DMS79 (cell line): ENCODE measurements around the gene AFF4.
"Not testable (repeated sequence)": the region's sequence is repeated elsewhere in the genome, so short reads cannot be mapped to it uniquely, and the experiment has no call there.

ENCODE experiments used
- DNase-seq: peaks from one replicate; lab custom pipeline; 2025; lab: John Stamatoyannopoulos, UW

AFF4 gene

GRCh38 chr5:132956166-132956799, 7.2 kb downstream of the AFF4 start:
- DNase-seq, result not testable (repeated sequence)

GRCh38 chr5:132953710-132954109, 9.7 kb downstream of the AFF4 start:
- no peak for DNase-seq

GRCh38 chr5:132952829-132953228, 10.6 kb downstream of the AFF4 start:
- no peak for DNase-seq

- DNase-seq, result no peak
These were observed 11.5 kb downstream of the AFF4 start for GRCh38 chr5:132951897-132952296.

GRCh38 chr5:132949136-132949535, 14.3 kb downstream of the AFF4 start:
- no peak for DNase-seq

GRCh38 chr5:132947671-132948070, 15.8 kb downstream of the AFF4 start:
- no peak for DNase-seq

- not testable (repeated sequence) for DNase-seq
These were observed 18.1 kb downstream of the AFF4 start for GRCh38 chr5:132945315-132945714.

- no peak for DNase-seq
These were observed 19.9 kb downstream of the AFF4 start for GRCh38 chr5:132943362-132944022.

GRCh38 chr5:132941331-132941730, 22.1 kb downstream of the AFF4 start:
- DNase-seq, result no peak

GRCh38 chr5:132928062-132928407, 35.4 kb downstream of the AFF4 start:
- no peak for DNase-seq

GRCh38 chr5:132927355-132928061, 35.9 kb downstream of the AFF4 start:
- no peak for DNase-seq

- DNase-seq, result no peak
These were observed 37.0 kb downstream of the AFF4 start for GRCh38 chr5:132926437-132926836.

GRCh38 chr5:132916086-132916485, 47.3 kb downstream of the AFF4 start:
- no peak for DNase-seq

GRCh38 chr5:132915681-132916080, 47.8 kb downstream of the AFF4 start:
- no peak for DNase-seq

- no peak for DNase-seq
These were observed 53.7 kb downstream of the AFF4 start for GRCh38 chr5:132909702-132910101.

- DNase-seq, result no peak
These were observed 56.3 kb downstream of the AFF4 start for GRCh38 chr5:132907161-132907560.

GRCh38 chr5:132905938-132906337, 57.5 kb downstream of the AFF4 start:
- DNase-seq, result no peak

- DNase-seq, result no peak
These were observed 61.7 kb downstream of the AFF4 start for GRCh38 chr5:132901730-132902129.

- no peak for DNase-seq
These were observed 62.4 kb downstream of the AFF4 start for GRCh38 chr5:132901036-132901435.

- no peak for DNase-seq
These were observed 65.3 kb downstream of the AFF4 start for GRCh38 chr5:132898094-132898493.

- no peak for DNase-seq
These were observed 66.7 kb downstream of the AFF4 start for GRCh38 chr5:132896685-132897084.

GRCh38 chr5:132895719-132896305, 67.6 kb downstream of the AFF4 start:
- DNase-seq, result no peak

- DNase-seq, result no peak
These were observed 72.6 kb downstream of the AFF4 start for GRCh38 chr5:132890817-132891216.
